Trophoblast cell (in vitro differentiated cells and primary cell): ENCODE data around the gene GLRX3.

Experiments
- DNase-seq, 2 donors: peaks; one replicate each; pipeline ENCODE4 v3.0.0-alpha.2; 2016
- H2AFZ ChIP-seq: 2 replicates; pipeline ENCODE4 v1.6.1; 2013; ENCODE audit warnings: low read length, moderate library complexity, mild to moderate bottlenecking; ENCODE audit not compliant: insufficient read depth, poor library complexity
- H2AK5ac ChIP-seq: 2 replicates; pipeline ENCODE4 v1.6.1; 2013; ENCODE audit warnings: mild to moderate bottlenecking, low read length
- H2BK120ac ChIP-seq: 2 replicates; pipeline ENCODE4 v1.6.1; 2013; ENCODE audit warnings: low read length, mild to moderate bottlenecking, moderate library complexity; ENCODE audit not compliant: insufficient read depth, poor library complexity
- H2BK12ac ChIP-seq: 2 replicates; pipeline ENCODE4 v1.6.1; 2013; ENCODE audit warnings: mild to moderate bottlenecking, low read length, moderate library complexity
- H2BK5ac ChIP-seq: 2 replicates; pipeline ENCODE4 v1.6.1; 2013; ENCODE audit warnings: low read length, low read depth, moderate library complexity, mild to moderate bottlenecking; ENCODE audit not compliant: poor library complexity
- H3K14ac ChIP-seq: 2 replicates; pipeline ENCODE4 v1.6.1; 2013; ENCODE audit warnings: mild to moderate bottlenecking, low read length
- H3K18ac ChIP-seq: 2 replicates; pipeline ENCODE4 v1.6.1; 2013; ENCODE audit warnings: mild to moderate bottlenecking, low read length
- H3K23ac ChIP-seq: 2 replicates; pipeline ENCODE4 v1.6.1; 2013; ENCODE audit warnings: low read length
- H3K27ac ChIP-seq: 2 replicates; pipeline ENCODE4 v1.5.1; 2013; ENCODE audit warnings: low read depth, mild to moderate bottlenecking, inconsistent platforms, low read length, moderate library complexity
- H3K27me3 ChIP-seq: 2 replicates; pipeline ENCODE4 v1.6.1; 2013; ENCODE audit warnings: inconsistent platforms, mild to moderate bottlenecking, low read length, moderate library complexity; ENCODE audit not compliant: insufficient read depth
- H3K36me3 ChIP-seq, 2 experiments: 1 replicate in 1 of 2; 2 replicates in 1 of 2; pipeline ENCODE4 v1.6.1; 2013; ENCODE audit warnings: low read length in 2 of 2, mild to moderate bottlenecking in 2 of 2, moderate library complexity in 1 of 2; ENCODE audit not compliant: insufficient read depth in 2 of 2, control insufficient read depth in 1 of 2
- H3K4ac ChIP-seq: 2 replicates; pipeline ENCODE4 v1.6.1; 2013; ENCODE audit warnings: low read depth, mild to moderate bottlenecking, low read length, moderate library complexity
- H3K4me1 ChIP-seq, 2 experiments: 1 replicate in 1 of 2; 2 replicates in 1 of 2; pipeline ENCODE4 v1.6.1; 2013; ENCODE audit warnings: low read length in 2 of 2, mild to moderate bottlenecking in 2 of 2, moderate library complexity in 1 of 2; ENCODE audit not compliant: insufficient read depth in 2 of 2, control insufficient read depth in 1 of 2
- H3K4me2 ChIP-seq: 2 replicates; pipeline ENCODE4 v1.6.1; 2013; ENCODE audit warnings: inconsistent platforms, mild to moderate bottlenecking, low read length, moderate library complexity
- H3K4me3 ChIP-seq: 2 replicates; pipeline ENCODE4 v1.5.1; 2013; ENCODE audit warnings: mild to moderate bottlenecking, low read depth, low read length, inconsistent platforms
- H3K79me1 ChIP-seq: one replicate; pipeline ENCODE4 v1.6.1; 2013; ENCODE audit warnings: low read length
- H3K79me2 ChIP-seq: 2 replicates; pipeline ENCODE4 v1.6.1; 2013; ENCODE audit warnings: low read length, mild to moderate bottlenecking; ENCODE audit not compliant: control insufficient read depth, insufficient read depth, poor library complexity
- H3K9ac ChIP-seq: 2 replicates; pipeline ENCODE4 v1.6.1; 2013; ENCODE audit warnings: mild to moderate bottlenecking, low read length
- H3K9me3 ChIP-seq: 2 replicates; pipeline ENCODE4 v1.6.1; 2013; ENCODE audit warnings: low read depth, mild to moderate bottlenecking, control low read depth, inconsistent platforms, low read length; ENCODE audit not compliant: insufficient read depth
- H4K12ac ChIP-seq: 2 replicates; pipeline ENCODE4 v1.6.1; 2013; ENCODE audit warnings: low read depth, mild to moderate bottlenecking, low read length, moderate library complexity
- H4K8ac ChIP-seq: 2 replicates; pipeline ENCODE4 v1.6.1; 2013; ENCODE audit warnings: low read depth, mild to moderate bottlenecking, low read length, moderate library complexity
- H4K91ac ChIP-seq: one replicate; pipeline ENCODE4 v1.6.1; 2013; ENCODE audit warnings: low read depth, mild to moderate bottlenecking, low read length, moderate library complexity
- WGBS: extraction: QIAGEN DNeasy Blood & Tissue Kit; methylation state at CpG from one replicate; pipeline ENCODE4 v1.1.7; 2013; ENCODE audit warnings: missing lambda C conversion rate; ENCODE audit not compliant: insufficient read length, insufficient coverage; ENCODE audit errors: extremely low coverage; 5-methylcytosine and 5-hydroxymethylcytosine counted together

The GLRX3 gene

DNA sequence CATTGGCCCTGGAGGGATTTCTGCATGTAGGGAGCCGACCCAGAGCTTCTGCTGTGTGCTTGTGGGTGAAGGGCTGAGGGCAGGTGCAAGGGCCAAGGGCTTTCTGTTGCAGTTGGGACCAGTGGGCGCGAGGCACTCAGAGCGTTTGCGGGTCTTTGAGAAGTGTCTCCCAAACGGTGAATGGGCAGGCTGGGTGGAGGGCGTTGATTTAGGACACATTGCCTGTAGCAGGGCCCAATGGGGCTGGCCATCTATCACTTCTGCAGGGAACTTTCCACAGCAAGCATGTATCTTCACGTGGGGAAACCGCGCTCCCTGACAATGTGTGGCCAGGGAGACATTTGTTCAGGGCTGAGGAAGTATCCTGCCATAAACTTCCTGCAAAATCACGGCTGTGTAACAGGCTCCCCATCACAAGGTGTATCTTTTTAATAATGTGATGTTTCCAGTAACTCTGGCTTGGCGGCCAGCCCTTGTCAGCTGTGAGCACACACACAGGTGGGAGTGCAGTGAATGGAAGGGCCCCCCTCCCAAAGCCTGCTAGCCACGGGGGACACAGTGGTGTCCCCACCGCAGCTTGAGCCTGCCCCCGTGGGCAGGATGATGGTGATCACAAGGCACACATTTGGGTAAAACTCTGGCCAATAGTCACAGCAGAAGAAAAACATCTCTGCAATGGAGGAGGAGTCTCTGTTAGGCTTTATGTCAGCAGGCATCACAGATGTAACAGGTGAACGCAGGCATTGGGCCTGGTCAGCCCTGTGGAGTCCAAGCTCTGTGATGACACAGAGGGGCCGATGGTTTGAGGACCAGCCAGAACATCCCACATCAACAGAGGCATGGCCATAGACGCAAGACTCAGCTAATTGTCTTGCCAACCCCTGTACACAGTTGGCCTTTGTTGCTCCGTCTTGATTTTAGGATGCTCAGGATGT lies 84.3 kb downstream of the GLRX3 start:
- H3K9me3 ChIP-seq = peaks cover 2% of the 10 kb centered on the region
- no peak overlapping the region for H3K27ac ChIP-seq
- H3K18ac ChIP-seq = no peak overlapping the region
- no peaks in the 10 kb centered on the region for H3K4me1 ChIP-seq
- H3K4me3 ChIP-seq = no peak overlapping the region
- H2BK120ac ChIP-seq = no peak overlapping the region
- H3K4me2 ChIP-seq = no peak overlapping the region
- no peaks in the 10 kb centered on the region for H3K27me3 ChIP-seq
- H4K91ac ChIP-seq = no peak overlapping the region
- no peak for DNase-seq
- H2BK12ac ChIP-seq = no peak overlapping the region
- H3K79me1 ChIP-seq = no peaks in the 10 kb centered on the region
- H2AFZ ChIP-seq = no peak overlapping the region
- no peak overlapping the region for H4K8ac ChIP-seq
- H3K23ac ChIP-seq = no peak overlapping the region
- H2AK5ac ChIP-seq = no peak overlapping the region
- H2BK5ac ChIP-seq = no peak overlapping the region
- H3K14ac ChIP-seq = no peak overlapping the region
- H3K4ac ChIP-seq = no peak overlapping the region
- no peaks in the 10 kb centered on the region for H3K79me2 ChIP-seq
- WGBS = no CpG with 5 or more reads among the region's 19 CpGs
- H3K9ac ChIP-seq = no peak overlapping the region
- no peaks in the 10 kb centered on the region for H3K36me3 ChIP-seq
- no peak overlapping the region for H4K12ac ChIP-seq

DNA sequence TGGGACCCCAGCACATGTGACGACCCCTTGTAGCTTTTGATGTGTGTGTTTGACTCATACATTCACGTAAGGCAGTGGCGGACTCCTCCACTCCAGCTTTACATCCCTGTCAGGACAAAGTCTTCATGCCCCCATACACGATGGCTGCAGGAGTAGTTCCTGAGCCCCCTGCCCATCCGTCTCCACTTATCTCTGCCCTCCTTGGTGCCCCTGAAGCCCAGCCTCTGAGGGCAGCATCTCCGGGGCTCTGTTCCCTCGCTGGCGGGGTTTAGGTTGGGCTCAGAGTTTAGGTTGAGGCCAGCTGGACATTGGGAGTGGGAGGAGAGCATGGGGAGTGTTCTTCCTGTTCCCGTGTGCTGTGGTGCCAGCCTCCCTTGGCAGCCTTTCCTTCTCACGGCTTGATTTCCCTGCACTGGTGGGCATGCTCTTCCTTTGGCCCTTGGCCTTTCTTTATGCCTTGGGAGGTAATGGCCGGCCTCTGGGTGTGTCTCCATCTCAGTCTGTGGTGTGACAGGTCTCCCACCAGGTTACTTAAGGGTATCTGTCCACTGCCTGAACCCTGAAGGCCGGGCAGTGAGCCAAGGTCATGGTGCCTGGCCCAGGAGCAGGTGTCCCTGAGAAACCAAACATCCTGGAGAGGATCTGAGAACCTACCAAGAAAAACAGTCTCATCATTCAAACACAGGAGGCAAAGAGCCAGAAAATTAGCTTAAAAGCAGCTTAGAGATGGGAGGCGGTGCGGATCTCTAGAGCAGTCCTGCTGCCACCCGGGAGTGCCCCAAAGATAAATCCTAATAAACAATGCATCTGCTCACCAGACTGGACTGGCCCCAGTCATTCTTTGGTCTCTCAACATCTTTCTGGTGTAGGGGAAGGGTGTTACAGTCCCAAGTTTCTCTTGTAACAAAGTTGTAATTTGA lies 85.5 kb downstream of the GLRX3 start:
- Histone ChIP-seq H3K9ac (no peak overlapping the region), H3K23ac (no peak overlapping the region), H3K79me2 (no peaks in the 10 kb centered on the region), H3K4me3 (peak overlapping the region; percentile 25), H2AK5ac (no peak overlapping the region), H3K4ac (no peak overlapping the region), H4K8ac (no peak overlapping the region), H2BK5ac (no peak overlapping the region), H3K79me1 (no peaks in the 10 kb centered on the region), H4K12ac (no peak overlapping the region), H3K14ac (no peak overlapping the region), H4K91ac (no peak overlapping the region), H2AFZ (no peak overlapping the region), H3K9me3 (peaks cover 2% of the 10 kb centered on the region), H2BK120ac (no peak overlapping the region), H3K27me3 (no peaks in the 10 kb centered on the region), H3K27ac (no peak overlapping the region), H3K4me1 (no peaks in the 10 kb centered on the region), H2BK12ac (no peak overlapping the region), H3K4me2 (no peak overlapping the region), H3K36me3 (no peaks in the 10 kb centered on the region), H3K18ac (no peak overlapping the region)
- no CpG with 5 or more reads among the region's 15 CpGs for WGBS
- no peak for DNase-seq

DNA sequence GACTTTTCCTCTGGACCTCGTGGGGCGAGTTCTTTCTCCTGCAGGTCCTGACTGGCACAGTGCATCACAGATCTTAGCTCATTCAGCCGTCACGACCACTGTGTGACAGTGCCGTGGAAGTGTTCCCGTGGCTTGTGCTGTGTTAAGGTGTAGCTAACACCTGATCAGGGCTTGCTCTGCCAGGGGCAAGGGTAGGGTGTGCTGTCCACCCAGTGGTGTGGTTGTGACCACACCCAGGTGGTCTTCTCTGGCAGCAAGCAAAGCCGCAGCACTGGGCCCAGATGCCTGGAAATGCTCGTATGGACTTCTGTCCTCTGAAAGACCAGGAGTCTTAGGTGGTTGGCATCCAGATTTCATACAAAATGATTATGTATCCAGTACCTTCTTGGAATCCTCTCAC lies 86.2 kb downstream of the GLRX3 start:
- Histone ChIP-seq H3K4me1 (no peaks in the 10 kb centered on the region), H3K4ac (no peak overlapping the region), H3K27ac (no peak overlapping the region), H2BK5ac (no peak overlapping the region), H4K91ac (no peak overlapping the region), H3K9ac (no peak overlapping the region), H3K79me2 (no peaks in the 10 kb centered on the region), H2BK12ac (no peak overlapping the region), H3K4me2 (no peak overlapping the region), H2AK5ac (no peak overlapping the region), H4K12ac (no peak overlapping the region), H3K27me3 (no peaks in the 10 kb centered on the region), H3K23ac (no peak overlapping the region), H2AFZ (no peak overlapping the region), H3K36me3 (peaks cover 0 to 2% of the 10 kb centered on the region in 2 experiments), H3K14ac (no peak overlapping the region), H4K8ac (no peak overlapping the region), H3K79me1 (no peaks in the 10 kb centered on the region), H2BK120ac (no peak overlapping the region), H3K4me3 (peak overlapping the region; percentile 34), H3K18ac (no peak overlapping the region), H3K9me3 (peaks cover 2% of the 10 kb centered on the region)
- WGBS = no CpG with 5 or more reads among the region's 8 CpGs
- no peak for DNase-seq

DNA sequence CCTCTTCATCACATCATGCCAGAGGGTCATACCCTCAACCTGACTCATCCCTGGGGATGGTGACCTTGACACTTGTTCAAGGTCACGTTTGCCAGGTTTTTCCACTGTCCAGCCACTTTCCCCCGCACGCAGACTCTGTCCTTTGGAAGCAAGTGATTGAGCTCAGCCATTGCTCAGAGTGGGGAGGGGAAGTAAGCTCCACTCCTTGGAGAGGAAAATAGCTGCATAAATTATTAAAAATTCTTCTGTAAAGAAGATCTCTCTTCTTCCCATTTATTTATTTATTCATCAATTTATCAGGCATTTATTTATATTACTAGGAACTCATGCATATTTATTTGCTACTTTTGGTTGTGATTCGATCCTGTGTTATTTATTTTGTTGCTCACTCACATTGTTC lies 88.0 kb downstream of the GLRX3 start:
- no peaks in the 10 kb centered on the region for H3K4me1 ChIP-seq
- H3K4me2 ChIP-seq = no peak overlapping the region
- H3K27me3 ChIP-seq = no peaks in the 10 kb centered on the region
- no peak overlapping the region for H4K91ac ChIP-seq
- H3K4ac ChIP-seq = no peak overlapping the region
- no peak overlapping the region for H3K27ac ChIP-seq
- H2AK5ac ChIP-seq = no peak overlapping the region
- H3K18ac ChIP-seq = no peak overlapping the region
- H2BK120ac ChIP-seq = no peak overlapping the region
- no peak overlapping the region for H2BK12ac ChIP-seq
- no peak overlapping the region for H3K14ac ChIP-seq
- no peak overlapping the region for H4K8ac ChIP-seq
- H3K79me2 ChIP-seq = no peaks in the 10 kb centered on the region
- H3K9me3 ChIP-seq = peaks cover 4% of the 10 kb centered on the region
- DNase-seq = no peak
- H3K23ac ChIP-seq = no peak overlapping the region
- H3K79me1 ChIP-seq = no peaks in the 10 kb centered on the region
- H3K4me3 ChIP-seq = no peak overlapping the region
- no peak overlapping the region for H4K12ac ChIP-seq
- H3K9ac ChIP-seq = no peak overlapping the region
- no CpG with 5 or more reads among the region's 4 CpGs for WGBS
- H2BK5ac ChIP-seq = no peak overlapping the region
- H3K36me3 ChIP-seq = peaks cover 0 to 2% of the 10 kb centered on the region in 2 experiments
- no peak overlapping the region for H2AFZ ChIP-seq
